Central memory CD8-positive, alpha-beta T cell (primary cell): ENCODE data around the gene CEACAM18.
"Not testable (repeated sequence)": the region's sequence is repeated elsewhere in the genome, so short reads cannot be mapped to it uniquely, and the experiment has no call there.

Source experiments
- ATAC-seq: fragments of 150-1000 bp; cut with Tn5 transposase; replicated peaks from 2 replicates; pipeline ENCODE4 v1.10.0; 2022; ENCODE audit warnings: mild to moderate bottlenecking, moderate FRiP score, moderate number of reproducible peaks; ENCODE audit not compliant: poor library complexity, severe bottlenecking; ENCODE audit errors: extremely low read depth
- DNase-seq, 2 donors: peaks; one replicate each; pipeline ENCODE4 v3.0.0; 2021; ENCODE audit warnings: low spot score in 2 of 2
- H3K27ac Mint-ChIP-seq: one replicate; pipeline ENCODE4 v1.8.0; 2022; ENCODE audit warnings: low read depth, mild to moderate bottlenecking, moderate library complexity, mixed read lengths
- H3K27me3 Mint-ChIP-seq: one replicate; pipeline ENCODE4 v1.8.0; 2022; ENCODE audit warnings: mixed read lengths
- H3K36me3 Mint-ChIP-seq: one replicate; pipeline ENCODE4 v1.8.0; 2022; ENCODE audit warnings: mild to moderate bottlenecking, moderate library complexity, mixed read lengths; ENCODE audit not compliant: insufficient read depth
- H3K4me1 Mint-ChIP-seq: one replicate; pipeline ENCODE4 v1.8.0; 2022; ENCODE audit warnings: mixed read lengths
- H3K4me3 Mint-ChIP-seq: one replicate; pipeline ENCODE4 v1.8.0; 2022; ENCODE audit warnings: mild to moderate bottlenecking, moderate library complexity, mixed read lengths
- H3K9me3 Mint-ChIP-seq: one replicate; pipeline ENCODE4 v1.8.0; 2022; ENCODE audit warnings: mixed read lengths

CEACAM18 gene

DNA sequence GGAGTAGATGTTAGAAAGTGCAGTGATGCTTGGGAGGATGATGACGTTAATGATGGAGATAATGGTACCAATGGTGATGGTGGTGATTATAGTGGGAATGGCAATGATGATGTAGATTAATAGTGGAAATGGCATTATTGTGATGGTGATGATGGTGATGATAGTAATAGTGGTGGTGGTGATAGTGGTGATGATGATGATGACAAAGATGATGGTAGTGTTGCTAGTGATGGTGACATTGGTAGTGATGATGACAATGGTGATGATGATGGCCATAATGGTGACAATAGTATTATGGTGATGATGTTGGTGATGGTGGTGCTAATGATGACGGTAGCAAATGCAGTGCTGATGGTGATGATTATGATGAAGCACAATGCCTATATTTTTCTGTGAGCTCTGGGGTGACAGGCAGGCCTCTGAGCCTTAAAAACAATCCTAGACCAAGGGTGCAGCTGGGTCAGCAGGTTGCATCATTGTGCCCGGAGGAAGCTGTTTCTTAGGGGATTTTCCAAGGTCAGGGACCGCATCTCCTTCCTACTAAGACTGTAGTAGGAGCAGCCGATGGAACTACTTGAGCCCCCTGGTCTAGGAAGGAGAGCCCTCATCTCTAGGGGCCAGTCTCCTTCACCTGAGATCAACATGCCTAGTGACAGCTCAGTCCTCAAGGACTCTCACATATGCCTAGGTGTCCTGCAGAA is 7.8 kb downstream of the CEACAM18 start:
- Mint-ChIP-seq H3K27me3 (peaks cover 28% of the 10 kb centered on the region), H3K4me3 (no peak overlapping the region), H3K9me3 (no peaks in the 10 kb centered on the region), H3K4me1 (no peaks in the 10 kb centered on the region), H3K36me3 (peaks cover 1% of the 10 kb centered on the region), H3K27ac (no peak overlapping the region)
- ATAC-seq (no peak), DNase-seq (no peak)

DNA sequence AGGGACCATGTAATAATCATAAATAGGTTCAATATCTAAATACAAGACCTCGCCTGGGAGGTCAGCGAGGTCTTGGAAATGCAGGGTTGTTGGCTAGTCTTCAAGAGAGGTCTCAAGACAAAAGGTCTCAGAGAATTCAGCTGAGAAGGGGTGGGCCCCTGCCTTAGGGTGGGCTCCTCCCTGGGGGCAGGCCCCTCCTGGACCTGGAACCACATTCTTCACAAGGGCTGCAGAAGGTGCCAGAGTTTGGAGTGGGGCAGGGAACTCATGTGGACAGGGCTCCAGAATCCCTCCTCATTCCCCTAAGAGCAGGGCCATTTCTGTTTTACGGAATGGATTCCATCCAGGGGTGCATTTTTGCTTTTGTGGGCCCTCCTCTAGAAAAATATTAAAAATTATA is 10.2 kb downstream of the CEACAM18 start:
- Mint-ChIP-seq H3K4me3 (no peak overlapping the region), H3K36me3 (peaks cover 1% of the 10 kb centered on the region), H3K4me1 (no peaks in the 10 kb centered on the region), H3K27ac (no peak overlapping the region), H3K27me3 (peaks cover 34% of the 10 kb centered on the region), H3K9me3 (peaks cover under 1% of the 10 kb centered on the region)
- no peak for ATAC-seq
- DNase-seq = no peak

DNA sequence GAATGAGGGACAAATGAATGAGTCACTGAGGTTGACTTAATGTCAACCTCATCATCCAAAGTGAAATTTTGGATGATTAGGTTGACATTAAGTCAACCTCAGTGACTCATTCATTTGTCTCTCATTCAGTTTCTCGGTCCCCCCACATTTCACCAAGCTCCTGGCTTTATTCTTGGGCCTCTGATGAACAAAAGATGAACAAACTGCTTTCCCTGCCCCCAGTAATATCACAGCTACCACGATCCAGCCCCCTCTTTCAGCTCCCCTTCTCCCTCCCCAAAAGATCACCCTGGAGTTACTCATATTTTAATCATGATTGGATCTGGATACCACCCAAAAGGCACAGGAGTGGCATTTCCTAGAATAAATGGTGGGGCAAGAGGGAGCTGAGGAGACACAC is 10.8 kb downstream of the CEACAM18 start:
- H3K36me3 Mint-ChIP-seq = peaks cover 1% of the 10 kb centered on the region
- DNase-seq = no peak
- no peak overlapping the region for H3K27ac Mint-ChIP-seq
- ATAC-seq = no peak
- peaks cover 7% of the 10 kb centered on the region for H3K9me3 Mint-ChIP-seq
- H3K4me3 Mint-ChIP-seq = no peak overlapping the region
- H3K27me3 Mint-ChIP-seq = peaks cover 37% of the 10 kb centered on the region
- H3K4me1 Mint-ChIP-seq = no peaks in the 10 kb centered on the region

DNA sequence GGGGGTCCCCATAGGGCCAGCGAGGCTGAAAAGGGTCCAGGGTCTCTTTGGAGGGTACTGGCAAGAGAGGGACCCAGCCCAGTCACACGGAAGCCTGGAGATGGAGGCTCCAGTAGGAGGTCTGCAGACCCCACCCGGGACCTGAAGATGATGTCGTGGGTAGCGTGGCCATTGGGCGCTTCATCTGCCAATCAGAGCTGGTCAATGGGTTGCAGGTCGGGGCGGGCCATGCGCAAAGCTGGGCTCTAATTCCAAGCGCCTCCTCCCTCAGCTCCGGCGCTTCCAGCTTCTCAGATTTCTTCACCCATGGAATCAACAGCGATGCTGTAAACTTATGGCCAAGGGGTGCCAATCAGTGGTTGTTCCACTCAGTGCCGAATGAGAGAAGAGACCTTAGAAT is 12.3 kb downstream of the CEACAM18 start:
- H3K27me3 Mint-ChIP-seq = peaks cover 41% of the 10 kb centered on the region

DNA sequence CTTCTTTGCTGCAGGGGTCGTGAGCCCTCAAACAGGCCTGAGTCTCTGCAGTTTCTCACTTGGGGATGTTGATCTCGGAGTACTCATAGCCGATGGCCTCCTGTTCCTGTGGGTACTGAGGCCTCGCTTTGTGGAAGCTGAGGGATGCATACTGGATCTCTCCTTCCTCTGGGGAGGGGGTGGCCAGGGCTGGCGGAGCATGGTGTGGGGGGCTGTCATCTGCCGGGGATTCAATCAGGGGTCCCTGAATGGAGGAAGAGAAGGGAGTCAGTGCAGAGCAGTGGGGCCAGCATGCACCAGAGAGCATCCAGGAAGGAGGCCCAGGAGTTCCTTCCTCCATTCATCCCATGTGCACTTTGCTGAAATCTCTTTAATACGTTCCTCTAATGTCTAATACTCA is 13.2 kb downstream of the CEACAM18 start:
- no peak overlapping the region for H3K4me3 Mint-ChIP-seq
- no peak for DNase-seq
- peaks cover 46% of the 10 kb centered on the region for H3K27me3 Mint-ChIP-seq
- H3K36me3 Mint-ChIP-seq = no peaks in the 10 kb centered on the region
- H3K9me3 Mint-ChIP-seq = peaks cover 7% of the 10 kb centered on the region
- no peak for ATAC-seq
- no peak overlapping the region for H3K27ac Mint-ChIP-seq
- H3K4me1 Mint-ChIP-seq = no peaks in the 10 kb centered on the region

More for the DNA sequence above, 12.3 kb downstream of the CEACAM18 start:
- ATAC-seq (no peak), DNase-seq (no peak)
- no peak overlapping the region for H3K4me3 Mint-ChIP-seq
- no peaks in the 10 kb centered on the region for H3K4me1 Mint-ChIP-seq
- peaks cover 7% of the 10 kb centered on the region for H3K9me3 Mint-ChIP-seq
- H3K27ac Mint-ChIP-seq = no peak overlapping the region
- no peaks in the 10 kb centered on the region for H3K36me3 Mint-ChIP-seq

DNA sequence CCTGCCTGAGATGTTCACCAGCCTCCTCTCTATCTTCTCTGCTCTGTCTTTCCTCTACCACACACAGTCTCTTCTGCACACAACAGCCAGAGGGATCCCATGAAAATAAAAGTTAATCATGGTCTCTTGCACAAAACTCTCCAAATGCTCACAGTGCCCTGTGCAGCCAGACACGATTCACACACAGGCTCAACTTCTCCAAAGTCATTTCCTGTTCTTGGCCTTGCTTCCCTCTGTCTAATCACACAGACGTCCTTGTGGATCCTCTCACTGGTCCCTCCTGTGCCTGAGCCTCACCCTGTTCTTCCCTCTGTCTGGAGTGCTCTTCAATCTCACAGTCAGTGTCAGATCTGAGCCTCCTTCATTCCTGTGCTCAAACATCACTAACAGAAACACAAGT is 15.4 kb downstream of the CEACAM18 start:
- Mint-ChIP-seq H3K27me3 (peaks cover 56% of the 10 kb centered on the region), H3K36me3 (no peaks in the 10 kb centered on the region), H3K4me3 (no peak overlapping the region), H3K9me3 (peaks cover 7% of the 10 kb centered on the region), H3K27ac (no peak overlapping the region), H3K4me1 (no peaks in the 10 kb centered on the region)
- no peak for ATAC-seq
- no peak for DNase-seq

DNA sequence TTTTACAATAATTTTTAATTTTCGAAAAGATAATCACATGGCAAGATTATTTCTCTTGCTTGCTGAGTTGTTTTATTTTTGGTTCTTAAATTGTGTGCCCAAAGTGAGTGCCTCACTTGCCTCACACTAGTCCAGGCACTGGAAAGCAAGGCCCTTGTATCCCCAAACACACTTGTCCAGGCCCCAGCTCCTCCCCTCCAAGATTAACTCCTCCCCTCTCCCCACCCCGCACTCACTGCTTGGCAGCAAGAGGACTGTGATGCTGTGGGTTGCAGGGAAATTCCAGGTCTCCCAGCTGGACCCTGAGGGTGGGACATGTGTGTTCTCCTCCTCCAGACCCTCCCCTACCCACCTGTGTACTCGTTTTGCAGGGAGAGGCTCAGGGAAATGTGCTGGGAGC is 19.3 kb downstream of the CEACAM18 start:
- Mint-ChIP-seq H3K9me3 (peaks cover 7% of the 10 kb centered on the region), H3K27me3 (peaks cover 51% of the 10 kb centered on the region), H3K4me1 (peaks cover 5% of the 10 kb centered on the region), H3K4me3 (no peak overlapping the region), H3K27ac (no peak overlapping the region), H3K36me3 (no peaks in the 10 kb centered on the region)
- ATAC-seq (no peak), DNase-seq (no peak)

DNA sequence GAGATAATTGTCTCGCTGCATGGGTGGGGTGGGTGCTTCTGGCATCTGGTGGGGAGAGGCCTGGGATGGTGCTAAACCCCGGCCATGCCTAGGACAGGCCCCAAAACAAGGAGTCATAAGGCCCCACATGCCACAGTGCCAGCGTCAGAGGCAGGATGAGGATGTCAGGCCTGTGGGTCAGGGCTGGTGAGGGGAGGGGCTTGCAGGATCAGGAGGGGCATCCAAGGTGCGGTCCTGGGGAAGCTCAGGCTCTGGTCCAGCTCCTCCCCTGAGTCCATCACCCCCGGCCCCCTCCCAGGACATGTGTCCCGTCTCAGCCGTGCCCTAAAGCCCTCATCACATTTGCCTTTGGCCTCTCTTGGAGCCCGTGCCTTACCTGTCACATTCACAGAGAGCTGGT is 22.6 kb downstream of the CEACAM18 start:
- H3K4me3 Mint-ChIP-seq, H3K4me1 Mint-ChIP-seq, DNase-seq, H3K9me3 Mint-ChIP-seq, H3K27ac Mint-ChIP-seq, H3K36me3 Mint-ChIP-seq, ATAC-seq: not testable (repeated sequence)
- peaks cover 23% of the 10 kb centered on the region for H3K27me3 Mint-ChIP-seq

DNA sequence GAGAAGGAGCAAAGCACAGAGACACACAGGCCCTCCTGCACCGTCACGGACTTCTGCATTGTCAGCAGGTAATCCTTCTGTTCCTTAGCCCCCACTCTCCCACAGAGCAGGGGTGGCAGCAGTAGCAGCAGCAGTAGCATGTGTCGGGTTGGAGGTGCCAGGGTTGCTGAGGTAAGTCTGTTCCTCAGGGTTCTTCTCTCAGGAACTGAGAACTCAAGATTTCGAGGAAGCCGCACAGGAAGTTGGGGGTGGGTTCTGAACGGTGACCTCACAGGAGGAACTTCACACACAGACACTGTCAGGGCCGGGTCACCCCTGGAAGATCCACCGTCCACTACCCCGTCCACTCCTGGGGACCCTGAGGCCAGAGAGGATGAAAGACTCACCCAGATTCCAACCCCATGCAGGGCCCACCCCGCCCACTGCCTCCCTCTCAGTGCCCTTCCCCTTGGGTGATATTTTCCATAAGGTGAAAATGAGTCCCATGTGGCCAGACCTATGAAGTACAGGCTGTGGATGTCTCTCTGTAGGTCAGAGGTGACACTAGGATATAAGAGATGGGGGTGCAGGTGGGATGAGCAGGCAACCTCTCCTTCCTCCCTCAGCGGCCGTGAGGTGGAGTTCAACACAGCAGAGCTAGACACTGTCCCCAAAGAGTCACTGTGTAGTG is 23.4 kb downstream of the CEACAM18 start, which contains the start of gene SIGLEC12:
Gene SIGLEC12 (minus strand): TSS at position 207 of the 670 bp plus-strand sequence. CDS start 67 bp downstream, at position 140.
- Mint-ChIP-seq H3K27ac (no peak within 1 kb of the TSS), H3K27me3 (peaks cover 20% of the 10 kb centered on the region), H3K9me3 (no peaks in the 10 kb centered on the region), H3K36me3 (no peaks in the 10 kb centered on the region), H3K4me1 (peaks cover 5% of the 10 kb centered on the region), H3K4me3 (no peak within 1 kb of the TSS)
- ATAC-seq (no peak), DNase-seq (no peak)

DNA sequence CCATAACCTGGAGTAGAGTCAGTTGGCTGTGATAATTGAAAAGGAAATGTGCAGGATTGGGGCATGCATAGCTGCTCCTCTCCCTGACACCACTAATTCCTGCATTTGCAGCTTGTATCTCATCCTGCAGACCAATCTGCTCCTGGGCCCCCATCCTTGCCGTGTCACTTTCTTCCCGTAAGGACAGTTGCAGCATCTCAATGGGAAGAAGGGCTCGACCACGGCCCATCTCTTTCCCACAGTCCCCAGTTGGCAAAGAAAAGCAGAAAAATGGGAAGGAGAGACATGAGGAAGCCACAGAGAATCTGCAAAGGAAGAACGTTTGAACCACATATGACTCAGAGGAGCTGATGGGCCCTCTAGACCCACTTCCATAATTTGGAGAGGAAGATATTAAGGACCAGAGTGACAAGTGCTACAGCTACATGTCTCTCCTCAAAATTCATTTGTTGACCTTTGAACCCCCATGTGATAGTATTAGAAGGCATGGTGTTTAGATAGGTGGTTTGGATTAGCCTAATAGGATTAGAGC is 25.0 kb downstream of the CEACAM18 start:
- H3K27me3 Mint-ChIP-seq = peaks cover 26% of the 10 kb centered on the region
- no peak for DNase-seq

DNA sequence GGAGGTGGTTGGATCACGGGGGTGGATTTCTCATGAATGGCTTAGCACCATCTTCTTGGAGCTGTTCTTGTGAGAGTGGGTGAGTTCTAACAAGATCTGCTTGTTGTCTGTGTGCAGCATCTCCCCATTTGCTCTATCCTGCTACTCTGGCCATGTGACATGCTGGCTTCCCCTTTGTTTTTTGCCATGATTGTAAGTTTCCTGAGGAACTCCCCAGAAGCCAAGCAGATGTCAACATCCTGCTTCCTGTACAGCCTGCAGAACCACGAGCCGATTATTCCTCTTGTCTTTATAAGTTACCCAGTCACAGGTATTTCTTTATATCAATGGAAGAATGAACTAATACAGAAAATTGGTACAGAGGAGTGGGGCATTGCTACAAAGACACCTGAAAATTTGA is 25.6 kb downstream of the CEACAM18 start:
- ATAC-seq (no peak), DNase-seq (no peak)
- peaks cover 5% of the 10 kb centered on the region for H3K4me1 Mint-ChIP-seq
- no peaks in the 10 kb centered on the region for H3K9me3 Mint-ChIP-seq
- H3K27me3 Mint-ChIP-seq = peaks cover 26% of the 10 kb centered on the region
- H3K36me3 Mint-ChIP-seq = no peaks in the 10 kb centered on the region
- H3K27ac Mint-ChIP-seq = no peak overlapping the region
- no peak overlapping the region for H3K4me3 Mint-ChIP-seq

More for the DNA sequence above, 25.0 kb downstream of the CEACAM18 start:
- no peak overlapping the region for H3K4me3 Mint-ChIP-seq
- no peaks in the 10 kb centered on the region for H3K9me3 Mint-ChIP-seq
- no peaks in the 10 kb centered on the region for H3K36me3 Mint-ChIP-seq
- H3K27ac Mint-ChIP-seq = no peak overlapping the region
- H3K4me1 Mint-ChIP-seq = peaks cover 5% of the 10 kb centered on the region
- no peak for ATAC-seq

DNA sequence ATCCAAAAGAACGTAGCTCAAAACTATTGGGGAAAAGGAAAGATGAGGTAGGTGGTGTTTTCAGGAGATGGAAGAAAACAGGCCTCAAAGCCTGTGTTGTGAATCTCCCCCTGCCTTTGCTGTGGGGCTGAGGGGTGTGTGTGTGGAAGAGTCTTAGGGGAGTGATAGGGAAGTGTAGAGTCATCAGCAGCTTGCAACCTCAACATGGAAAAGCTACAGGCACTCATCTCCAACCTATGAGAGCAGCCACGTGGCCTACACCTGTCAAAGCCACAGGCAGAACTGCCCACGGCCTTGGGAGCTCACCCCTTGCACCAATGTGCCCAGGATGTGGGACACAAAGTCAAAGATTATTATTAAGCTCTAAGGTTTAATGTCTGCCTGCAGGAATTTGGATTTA is 27.6 kb downstream of the CEACAM18 start:
- Mint-ChIP-seq H3K36me3 (no peaks in the 10 kb centered on the region), H3K4me3 (no peak overlapping the region), H3K9me3 (no peaks in the 10 kb centered on the region), H3K27ac (no peak overlapping the region), H3K27me3 (peaks cover 36% of the 10 kb centered on the region), H3K4me1 (peaks cover 5% of the 10 kb centered on the region)
- DNase-seq (no peak), ATAC-seq (no peak)

DNA sequence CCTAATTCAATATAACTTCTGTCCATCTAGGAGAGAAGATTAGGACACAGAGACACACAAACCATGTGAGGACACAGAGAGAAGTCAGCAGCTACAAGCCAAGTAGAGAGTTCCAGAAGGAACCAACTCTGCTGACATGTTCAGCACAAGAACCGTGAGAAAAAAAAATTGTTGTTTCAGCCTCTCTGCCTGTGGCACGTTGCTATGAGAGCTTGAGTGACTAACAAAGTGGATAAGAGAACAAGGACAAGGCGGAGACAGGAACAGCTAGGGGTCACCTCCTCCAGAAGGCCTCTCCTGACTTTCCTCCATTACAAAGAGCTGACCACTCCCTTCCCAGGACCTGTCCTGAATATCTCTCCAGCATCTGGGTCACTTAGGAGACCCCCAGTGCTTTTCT is 28.9 kb downstream of the CEACAM18 start:
- no peak overlapping the region for H3K27ac Mint-ChIP-seq
- no peaks in the 10 kb centered on the region for H3K4me1 Mint-ChIP-seq
- H3K9me3 Mint-ChIP-seq = no peaks in the 10 kb centered on the region

More for the DNA sequence above, 28.9 kb downstream of the CEACAM18 start:
- DNase-seq (no peak), ATAC-seq (no peak)
- Mint-ChIP-seq H3K4me3 (no peak overlapping the region), H3K36me3 (no peaks in the 10 kb centered on the region), H3K27me3 (peaks cover 47% of the 10 kb centered on the region)
